Measurements from ENCODE around the gene ACBD4. TPM values are rescaled to one million over a fixed set of nuclear protein-coding genes. Genes with fewer than 3 reads are reported as not detected.

Gene ACBD4
- total RNA-seq, 2 experiments from 2014 or later: 12.4 to 12.6 TPM

DNA sequence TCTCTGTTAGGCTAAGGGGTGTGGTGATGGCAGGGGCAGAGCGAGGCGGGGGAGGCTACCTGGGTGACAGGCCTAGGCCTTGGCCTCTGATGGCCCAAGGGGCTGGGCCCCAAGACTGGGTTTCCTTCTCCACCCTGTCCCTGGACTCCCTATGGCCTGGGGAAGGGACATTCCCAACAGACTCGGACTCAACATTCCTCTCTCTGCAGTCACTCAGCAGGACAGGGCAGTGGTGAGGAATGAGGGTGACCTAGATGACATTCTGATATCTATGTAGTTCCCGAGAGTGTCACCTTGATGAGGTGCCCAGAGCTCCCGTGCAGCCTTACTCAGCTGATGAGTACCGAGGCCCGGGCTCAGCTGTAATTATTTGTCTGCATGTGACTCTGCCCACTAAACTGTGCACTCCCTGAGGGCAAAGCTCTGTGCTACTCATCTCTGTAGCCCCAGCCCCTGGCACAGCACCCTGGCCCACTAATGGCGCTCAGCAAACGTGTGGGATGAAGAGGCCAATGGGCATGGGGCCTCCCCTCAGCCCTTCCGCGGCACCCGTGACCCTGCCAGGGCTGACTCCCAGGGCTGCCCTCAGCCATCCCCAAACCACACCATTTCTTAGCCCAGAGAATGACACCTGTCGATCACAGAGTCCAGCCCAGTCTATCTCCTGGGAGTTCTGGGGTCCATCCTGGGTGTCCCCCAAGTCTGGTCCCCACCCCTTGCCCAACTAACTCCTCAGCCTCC lies 5.4 kb upstream of the ACBD4 start:
- Mint-ChIP-seq H3K9me3 (no peaks in the 10 kb centered on the region), H3K36me3 (ENCODE audit: low read depth) (no peaks in the 10 kb centered on the region), H3K27me3 (no peaks in the 10 kb centered on the region), H3K27ac (no peak overlapping the region), H3K4me1 (ENCODE audit: low read depth) (peaks cover 4% of the 10 kb centered on the region), H3K4me3 (no peak overlapping the region)
- TF ChIP-seq, protein P1, sequence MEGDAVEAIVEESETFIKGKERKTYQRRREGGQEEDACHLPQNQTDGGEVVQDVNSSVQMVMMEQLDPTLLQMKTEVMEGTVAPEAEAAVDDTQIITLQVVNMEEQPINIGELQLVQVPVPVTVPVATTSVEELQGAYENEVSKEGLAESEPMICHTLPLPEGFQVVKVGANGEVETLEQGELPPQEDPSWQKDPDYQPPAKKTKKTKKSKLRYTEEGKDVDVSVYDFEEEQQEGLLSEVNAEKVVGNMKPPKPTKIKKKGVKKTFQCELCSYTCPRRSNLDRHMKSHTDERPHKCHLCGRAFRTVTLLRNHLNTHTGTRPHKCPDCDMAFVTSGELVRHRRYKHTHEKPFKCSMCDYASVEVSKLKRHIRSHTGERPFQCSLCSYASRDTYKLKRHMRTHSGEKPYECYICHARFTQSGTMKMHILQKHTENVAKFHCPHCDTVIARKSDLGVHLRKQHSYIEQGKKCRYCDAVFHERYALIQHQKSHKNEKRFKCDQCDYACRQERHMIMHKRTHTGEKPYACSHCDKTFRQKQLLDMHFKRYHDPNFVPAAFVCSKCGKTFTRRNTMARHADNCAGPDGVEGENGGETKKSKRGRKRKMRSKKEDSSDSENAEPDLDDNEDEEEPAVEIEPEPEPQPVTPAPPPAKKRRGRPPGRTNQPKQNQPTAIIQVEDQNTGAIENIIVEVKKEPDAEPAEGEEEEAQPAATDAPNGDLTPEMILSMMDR (IDR thresholded peaks at IDR 0.05): no peak
- ATAC-seq (no peak), DNase-seq (no peak)
- POLR2A ChIA-PET: no interaction called here
- intact Hi-C loops (cut with micrococcal nuclease): no loop called here
- CTCF ChIA-PET: interaction anchor here (0.7 to 3.1 kb wide), 5 partner anchors 11 to 89 kb away, joined by 3 to 13 read pairs (median 4); partner anchors contain the start of gene HEXIM1

DNA sequence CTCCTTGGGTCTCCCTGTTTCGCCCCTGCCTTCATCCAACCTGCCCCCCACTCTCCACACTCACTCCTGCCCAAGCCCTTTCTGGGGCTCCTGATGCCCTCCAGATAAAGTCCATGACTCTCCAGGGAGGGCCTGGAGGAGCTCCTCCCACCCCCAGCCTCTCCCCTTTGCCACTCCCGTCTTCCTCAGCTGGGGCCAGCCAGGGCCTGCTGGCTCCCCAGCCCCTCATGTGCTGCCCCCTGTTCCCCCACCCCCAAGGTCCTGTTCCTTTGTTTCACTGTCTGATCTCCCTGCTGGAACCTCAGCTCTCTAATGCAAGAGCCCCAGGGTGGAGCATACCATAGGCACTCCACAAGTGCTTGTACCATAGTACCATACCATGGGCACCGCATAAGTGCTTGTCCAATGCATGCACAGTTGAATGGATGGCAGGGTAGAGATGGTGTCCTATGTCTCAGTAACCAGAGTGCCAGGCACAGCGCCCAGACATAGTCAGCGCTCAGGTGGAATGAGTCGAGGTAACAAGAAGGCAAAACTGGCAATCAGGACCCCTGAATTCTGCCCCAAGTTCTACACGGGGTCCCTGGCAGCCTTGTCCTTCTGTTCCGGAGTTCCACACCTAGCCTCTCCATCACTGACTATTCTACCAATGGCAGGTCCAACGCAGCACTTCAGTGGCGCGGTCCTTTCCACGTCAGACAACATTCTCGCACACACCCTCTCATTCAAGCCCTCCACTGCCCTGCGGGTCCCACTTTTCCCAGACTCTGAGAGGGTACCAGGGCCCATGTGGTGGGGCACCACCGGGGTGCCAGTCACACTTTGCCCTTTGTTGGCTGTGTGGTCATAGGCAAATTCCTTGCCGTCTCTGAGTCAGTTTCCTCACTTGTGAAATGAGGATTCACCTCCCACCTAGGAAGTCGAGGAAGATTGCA lies 4.5 kb upstream of the ACBD4 start:
- Mint-ChIP-seq H3K27ac (no peak overlapping the region), H3K27me3 (no peaks in the 10 kb centered on the region), H3K4me1 (ENCODE audit: low read depth) (peaks cover 6% of the 10 kb centered on the region), H3K9me3 (no peaks in the 10 kb centered on the region), H3K4me3 (peak overlapping the region; percentile 85), H3K36me3 (ENCODE audit: low read depth) (no peaks in the 10 kb centered on the region)
- TF ChIP-seq, protein P1 (IDR thresholded peaks at IDR 0.05): no peak
- CTCF ChIA-PET: interaction anchor here (0.6 to 6.1 kb wide), 6 partner anchors 11 to 440 kb away, joined by 3 to 369 read pairs (median 4); partner anchors contain the start of gene HEXIM1
- POLR2A ChIA-PET: interaction anchor here (0.9 kb wide), 1 partner anchor 11 kb away, joined by 3 read pairs; no protein-coding TSS in a partner anchor
- intact Hi-C loops (cut with micrococcal nuclease): no loop called here
- no peak for DNase-seq
- no peak for ATAC-seq

DNA sequence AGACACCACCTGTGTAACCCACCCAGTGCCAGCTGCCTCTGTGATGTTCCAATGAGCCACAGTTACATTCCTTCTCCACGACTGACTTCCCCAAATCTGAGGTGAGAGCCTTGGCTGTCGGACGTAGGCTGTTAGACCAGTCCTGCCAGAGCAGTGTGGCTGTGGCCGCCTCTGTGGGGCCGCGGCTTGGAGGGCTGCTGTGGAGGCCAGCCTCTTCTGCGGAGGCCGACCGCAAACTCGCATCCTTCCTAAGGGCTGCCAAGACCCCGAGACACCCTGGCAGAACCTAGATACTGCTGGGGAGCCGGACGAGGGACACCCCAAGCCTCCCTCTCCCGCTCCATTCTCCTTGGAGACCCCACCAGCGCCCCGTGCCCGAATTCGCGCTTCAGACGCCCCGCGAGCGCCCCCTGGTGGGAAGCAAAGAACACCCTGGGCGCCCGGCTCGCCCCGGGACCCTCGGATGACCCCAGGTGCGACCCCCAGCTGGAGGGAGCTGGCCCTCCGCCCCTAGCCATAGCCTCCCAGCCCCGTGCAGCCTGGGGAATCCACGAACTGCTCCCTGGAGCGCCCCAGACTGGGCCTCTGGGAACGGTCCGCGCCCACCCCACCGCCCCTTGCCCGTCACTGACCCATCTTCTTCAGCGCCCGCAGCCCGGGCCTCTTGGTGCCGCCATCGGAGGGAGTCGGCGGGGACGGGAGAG lies 3.7 kb upstream of the ACBD4 start:
- Mint-ChIP-seq H3K27me3 (no peaks in the 10 kb centered on the region), H3K4me3 (peak overlapping the region; percentile 85), H3K4me1 (ENCODE audit: low read depth) (peaks cover 12% of the 10 kb centered on the region), H3K36me3 (ENCODE audit: low read depth) (no peaks in the 10 kb centered on the region), H3K9me3 (no peaks in the 10 kb centered on the region), H3K27ac (no peak overlapping the region)
- intact Hi-C loops (cut with micrococcal nuclease): no loop called here
- peak; percentile 57 for DNase-seq
- ATAC-seq: peak; percentile 1
- POLR2A ChIA-PET: interaction anchor here (0.9 to 1.6 kb wide), 2 partner anchors 10 to 17 kb away, joined by 3 to 8 read pairs; partner anchors contain the start of gene HEXIM1
- CTCF ChIA-PET: interaction anchor here (0.6 to 6.1 kb wide), 9 partner anchors 8 to 441 kb away, joined by 3 to 369 read pairs (median 4); partner anchors contain the start of gene HEXIM1
- TF ChIP-seq, protein P1 (IDR thresholded peaks at IDR 0.05): peak; percentile 100

DNA sequence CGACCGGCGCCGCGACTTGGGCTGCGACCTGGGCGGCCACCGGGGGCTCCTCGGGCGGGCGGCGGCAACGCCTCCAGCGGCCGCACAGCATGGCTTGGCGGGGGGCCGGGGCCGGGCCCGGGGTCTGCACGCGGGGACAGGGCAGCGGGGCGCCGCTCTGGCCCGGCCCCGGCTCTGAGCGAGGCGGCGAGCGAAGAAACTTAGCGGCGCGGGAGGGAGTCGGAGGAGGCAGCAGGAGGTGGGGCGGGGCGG lies 3.2 kb upstream of the ACBD4 start, which contains the start of gene PLCD3:
PLCD3 (minus strand) TSS at position 196 of the 252 bp plus-strand sequence; CDS start at position 91, 105 bp downstream.
- Mint-ChIP-seq H3K4me1 (ENCODE audit: low read depth) (peaks cover 12% of the 10 kb centered on the region), H3K9me3 (no peaks in the 10 kb centered on the region), H3K27me3 (no peaks in the 10 kb centered on the region), H3K36me3 (ENCODE audit: low read depth) (no peaks in the 10 kb centered on the region), H3K27ac (peak within 1 kb of the TSS; percentile 79), H3K4me3 (peak within 1 kb of the TSS; percentile 85)
- DNase-seq (no peak), ATAC-seq (no peak)
- TF ChIP-seq, protein P1 (IDR thresholded peaks at IDR 0.05): no peak
- intact Hi-C loops (cut with micrococcal nuclease): no loop called here
- POLR2A ChIA-PET: interaction anchor here (0.9 to 1.6 kb wide), 2 partner anchors 8 to 17 kb away, joined by 4 to 8 read pairs; partner anchors contain the start of gene HEXIM1
- CTCF ChIA-PET: interaction anchor here (0.7 to 6.1 kb wide), 9 partner anchors 9 to 230 kb away, joined by 3 to 369 read pairs (median 4); partner anchors contain the start of gene HEXIM1

Data from activated CD8-positive, alpha-beta T cell treated with anti-CD3 and anti-CD28 coated beads for 36 hours (primary cell).